HEK293 (cell line): ENCODE data around the gene GSTT2B.

Source experiments
- CTCF ChIA-PET: fragments of 350-600 bp; formaldehyde crosslinking; extraction: SDS; loops from one replicate; lab custom pipeline; 2021; ENCODE audit warnings: antibody characterized with exemption; lab: Yijun Ruan, JAX
- POLR2A ChIA-PET: fragments of 300-600 bp; formaldehyde crosslinking; extraction: SDS; loops from one replicate; lab custom pipeline; 2020; ENCODE audit warnings: antibody characterized with exemption, inconsistent platforms; lab: Yijun Ruan, JAX
- H3K27ac ChIP-seq: fragments of 200-500 bp; sonication (Bioruptor generic); 2 replicates; pipeline ENCODE4 v1.5.1; 2014; ENCODE audit warnings: low read depth, low read length, control low read depth, inconsistent platforms; ENCODE audit errors: extremely low read depth
- H3K36me3 ChIP-seq, 2 experiments: fragments of 200-500 bp in 1 of 2; sonication (Bioruptor generic) in 1 of 2; 1 replicate in 1 of 2; 2 replicates in 1 of 2; pipeline ENCODE4 v1.5.1; 2014 to 2017; ENCODE audit warnings: inconsistent platforms in 2 of 2, low read length in 2 of 2; ENCODE audit not compliant: control insufficient read depth in 2 of 2, insufficient read depth in 1 of 2
- H3K4me1 ChIP-seq: fragments of 200-500 bp; sonication (Bioruptor generic); 2 replicates; pipeline ENCODE4 v1.5.1; 2014; ENCODE audit warnings: mild to moderate bottlenecking, low read length, inconsistent platforms; ENCODE audit not compliant: control insufficient read depth, insufficient read depth
- H3K4me3 ChIP-seq: 2 replicates; pipeline ENCODE4 v1.5.1; 2011; ENCODE audit warnings: low read depth, mild to moderate bottlenecking, control low read depth, low read length, moderate library complexity
- H3K9me3 ChIP-seq: fragments of 200-500 bp; sonication (Bioruptor generic); 2 replicates; pipeline ENCODE4 v1.5.1; 2014; ENCODE audit warnings: low read depth, low read length, inconsistent platforms; ENCODE audit not compliant: control insufficient read depth, insufficient read depth
- CTCF ChIP-seq: fragments of 450-650 bp; formaldehyde crosslinking; IDR thresholded peaks from 2 replicates; pipeline ENCODE4 v1.5.1; 2016; ENCODE audit warnings: missing biosample characterization, missing genetic modification characterization
- GLIS1 ChIP-seq: fragments of 450-650 bp; formaldehyde crosslinking; IDR thresholded peaks from 2 replicates; pipeline ENCODE4 v1.5.1; 2016; ENCODE audit warnings: missing biosample characterization, missing genetic modification characterization
- KLF7 ChIP-seq: fragments of 450-650 bp; formaldehyde crosslinking; IDR thresholded peaks from 2 replicates; pipeline ENCODE4 v1.5.1; 2016; ENCODE audit warnings: missing biosample characterization, missing genetic modification characterization, borderline replicate concordance
- KLF8 ChIP-seq: fragments of 450-650 bp; formaldehyde crosslinking; IDR thresholded peaks from 2 replicates; pipeline ENCODE4 v1.5.1; 2016; ENCODE audit warnings: missing biosample characterization, missing genetic modification characterization
- MEIS1 ChIP-seq: sonication (generic); formaldehyde crosslinking; IDR thresholded peaks from 2 replicates; pipeline ENCODE4 v1.8.1; 2022; ENCODE audit warnings: missing genetic modification reagents, mild to moderate bottlenecking, borderline replicate concordance
- PRDM1 ChIP-seq: fragments of 450-650 bp; formaldehyde crosslinking; IDR thresholded peaks from 2 replicates; pipeline ENCODE4; 2016; ENCODE audit warnings: missing biosample characterization, missing genetic modification characterization
- RBAK ChIP-seq: fragments of 450-650 bp; formaldehyde crosslinking; IDR thresholded peaks from 2 replicates; pipeline ENCODE4 v1.5.1; 2016; ENCODE audit warnings: missing biosample characterization, missing genetic modification characterization
- SP3 ChIP-seq: fragments of 450-650 bp; formaldehyde crosslinking; IDR thresholded peaks from 2 replicates; pipeline ENCODE4 v1.5.1; 2016; ENCODE audit warnings: missing biosample characterization, missing genetic modification characterization
- YY1 ChIP-seq: fragments of 450-650 bp; formaldehyde crosslinking; IDR thresholded peaks from 2 replicates; pipeline ENCODE4 v1.5.1; 2018; ENCODE audit warnings: missing biosample characterization, missing genetic modification characterization
- ZBTB17 ChIP-seq: fragments of 450-650 bp; formaldehyde crosslinking; IDR thresholded peaks from 2 replicates; pipeline ENCODE4 v1.5.1; 2016; ENCODE audit warnings: missing biosample characterization, missing genetic modification characterization
- ZBTB7A ChIP-seq: fragments of 450-650 bp; formaldehyde crosslinking; IDR thresholded peaks from 2 replicates; pipeline ENCODE4 v1.5.1; 2016; ENCODE audit warnings: low read depth, missing biosample characterization, missing genetic modification characterization
- ZEB2 ChIP-seq: fragments of 450-650 bp; formaldehyde crosslinking; IDR thresholded peaks from 2 replicates; pipeline ENCODE4 v1.5.1; 2016; ENCODE audit warnings: missing biosample characterization, missing genetic modification characterization
- ZFP69B ChIP-seq: fragments of 450-650 bp; formaldehyde crosslinking; IDR thresholded peaks from 2 replicates; pipeline ENCODE4 v1.5.1; 2016; ENCODE audit warnings: missing biosample characterization, missing genetic modification characterization
- ZNF19 ChIP-seq: fragments of 450-650 bp; formaldehyde crosslinking; IDR thresholded peaks from 2 replicates; pipeline ENCODE4; 2016; ENCODE audit warnings: missing biosample characterization, missing genetic modification characterization, low read depth
- ZNF202 ChIP-seq: fragments of 450-650 bp; formaldehyde crosslinking; IDR thresholded peaks from 2 replicates; pipeline ENCODE4 v1.5.1; 2016; ENCODE audit warnings: missing biosample characterization, missing genetic modification characterization, borderline replicate concordance
- ZNF23 ChIP-seq: fragments of 450-650 bp; formaldehyde crosslinking; IDR thresholded peaks from 2 replicates; pipeline ENCODE4 v1.5.1; 2016; ENCODE audit warnings: missing biosample characterization, missing genetic modification characterization, borderline replicate concordance
- ZNF248 ChIP-seq: fragments of 450-650 bp; formaldehyde crosslinking; IDR thresholded peaks from 2 replicates; pipeline ENCODE4 v1.5.1; 2017; ENCODE audit warnings: missing biosample characterization, missing genetic modification characterization
- ZNF354C ChIP-seq: fragments of 450-650 bp; formaldehyde crosslinking; IDR thresholded peaks from 2 replicates; pipeline ENCODE4 v1.5.1; 2016; ENCODE audit warnings: missing biosample characterization, missing genetic modification characterization, low read depth, borderline replicate concordance
- ZNF366 ChIP-seq: fragments of 450-650 bp; formaldehyde crosslinking; conservative IDR thresholded peaks from 2 replicates; pipeline ENCODE4 v1.5.1; 2016; ENCODE audit warnings: missing biosample characterization, missing genetic modification characterization
- ZNF426 ChIP-seq: fragments of 450-650 bp; formaldehyde crosslinking; IDR thresholded peaks from 2 replicates; pipeline ENCODE4 v1.5.1; 2017; ENCODE audit warnings: missing biosample characterization, missing genetic modification characterization, mild to moderate bottlenecking, inconsistent platforms, moderate library complexity
- ZNF510 ChIP-seq: fragments of 450-650 bp; formaldehyde crosslinking; IDR thresholded peaks from 2 replicates; pipeline ENCODE4 v1.5.1; 2018; ENCODE audit warnings: mild to moderate bottlenecking, missing genetic modification characterization, missing biosample characterization; ENCODE audit not compliant: insufficient replicate concordance
- ZNF580 ChIP-seq: fragments of 450-650 bp; formaldehyde crosslinking; IDR thresholded peaks from 2 replicates; pipeline ENCODE4 v1.5.1; 2016; ENCODE audit warnings: missing biosample characterization, missing genetic modification characterization
- ZNF621 ChIP-seq: fragments of 450-650 bp; formaldehyde crosslinking; IDR thresholded peaks from 2 replicates; pipeline ENCODE4 v1.5.1; 2017; ENCODE audit warnings: missing biosample characterization, missing genetic modification characterization
- ZNF701 ChIP-seq: fragments of 450-650 bp; formaldehyde crosslinking; IDR thresholded peaks from 2 replicates; pipeline ENCODE4 v1.5.1; 2016; ENCODE audit warnings: missing biosample characterization, missing genetic modification characterization

Gene GSTT2B

GRCh38 chr22:24006207-24006913, 45.4 kb upstream of the GSTT2B start:
- Histone ChIP-seq H3K9me3 (no peaks in the 10 kb centered on the region), H3K4me3 (no peak overlapping the region), H3K27ac (no peak overlapping the region), H3K4me1 (no peaks in the 10 kb centered on the region), H3K36me3 (no peaks in the 10 kb centered on the region)
- TF ChIP-seq ZNF510 (no peak), ZNF23 (tag by site-specific recombination) (peak; percentile 91; the same call in 1 of the 2 replicates), ZBTB17 (tag by site-specific recombination) (peak; percentile 67)
- ChIA-PET POLR2A (no interaction called here), CTCF (interaction anchor here (0.7 kb wide), 1 partner anchor 22 kb away, joined by 3 read pairs; no protein-coding TSS in a partner anchor)

GRCh38 chr22:24005201-24005600, 44.2 kb upstream of the GSTT2B start, which contains the start of gene GSTT4:
Gene GSTT4 (minus strand): TSS chr22:24005453. CDS start chr22:24005356, 97 bp downstream.
- Histone ChIP-seq H3K4me3 (no peak within 1 kb of the TSS), H3K4me1 (no peaks in the 10 kb centered on the region), H3K36me3 (no peaks in the 10 kb centered on the region), H3K27ac (no peak within 1 kb of the TSS), H3K9me3 (no peaks in the 10 kb centered on the region)
- ChIA-PET CTCF (no interaction called here), POLR2A (no interaction called here)
- TF ChIP-seq KLF8 (tag by site-specific recombination) (no peak), PRDM1 (tag by site-specific recombination) (no peak), ZNF426 (tag by site-specific recombination) (no peak), ZNF621 (tag by site-specific recombination) (no peak), ZNF354C (tag by site-specific recombination) (no peak), SP3 (tag by site-specific recombination) (no peak), ZBTB7A (tag by site-specific recombination) (no peak), ZNF701 (tag by site-specific recombination) (no peak), YY1 (no peak), ZFP69B (tag by site-specific recombination) (no peak), ZEB2 (no peak), ZNF580 (tag by site-specific recombination) (no peak), KLF7 (no peak), GLIS1 (no peak), CTCF (tag by site-specific recombination) (no peak)
- TF ChIP-seq, all 188 proteins: peak for 0

- CTCF ChIA-PET: interaction anchor here (0.6 to 1.1 kb wide), 2 partner anchors 172 to 1049 kb away, joined by 3 read pairs; no protein-coding TSS in a partner anchor
Measured at GRCh38 chr22:24003887-24004286, 42.9 kb upstream of the GSTT2B start.

More at GRCh38 chr22:24003887-24004286, 42.9 kb upstream of the GSTT2B start:
- H3K4me3 ChIP-seq: no peak overlapping the region
- no peaks in the 10 kb centered on the region for H3K36me3 ChIP-seq
- H3K9me3 ChIP-seq: no peaks in the 10 kb centered on the region
- no peak for TF ChIP-seq ZNF19 (tag by site-specific recombination)
- TF ChIP-seq ZNF366 (tag by site-specific recombination): no peak
- no peak for TF ChIP-seq MEIS1 (CRISPR knock-in tag)
- no peak for TF ChIP-seq ZNF202 (tag by site-specific recombination)
- no peak for TF ChIP-seq RBAK
- no peak for TF ChIP-seq ZNF248 (tag by site-specific recombination)
- H3K27ac ChIP-seq: no peak overlapping the region
- no peaks in the 10 kb centered on the region for H3K4me1 ChIP-seq
- POLR2A ChIA-PET: interaction anchor here (0.6 kb wide), 1 partner anchor 480 kb away, joined by 11 read pairs; no protein-coding TSS in a partner anchor
